Fibroblast of the aortic adventitia (primary cell): ENCODE data around the gene GRAMD1B. TPM values are rescaled to one million over a fixed set of nuclear protein-coding genes. Genes with fewer than 3 reads are reported as not detected.

Source experiments
- DNase-seq: peaks from one replicate; pipeline ENCODE4 v3.0.0-alpha.2; 2010; ENCODE audit warnings: low read depth
- H3K4me3 ChIP-seq: 2 replicates; pipeline ENCODE4 v1.5.1; 2011; ENCODE audit warnings: low read depth, mild to moderate bottlenecking, control low read depth, low read length, moderate library complexity
- total RNA-seq: library from RNA; depleted of rRNA; stranded (reverse); fragments of >200 nt; gene quantifications from 2 replicates; pipeline ENCODE4 v1.2.3, GENCODE V29; 2012; ENCODE audit warnings: low replicate concordance
- TF ChIP-seq, protein P1 (sequence below): IDR thresholded peaks from 2 replicates; pipeline ENCODE4 v1.5.1; 2011; ENCODE audit warnings: mild to moderate bottlenecking, low read length, control low read depth, inconsistent platforms; ENCODE audit not compliant: insufficient read depth

GRAMD1B gene
- total RNA-seq, 1 donor: 11.0 TPM

DNA sequence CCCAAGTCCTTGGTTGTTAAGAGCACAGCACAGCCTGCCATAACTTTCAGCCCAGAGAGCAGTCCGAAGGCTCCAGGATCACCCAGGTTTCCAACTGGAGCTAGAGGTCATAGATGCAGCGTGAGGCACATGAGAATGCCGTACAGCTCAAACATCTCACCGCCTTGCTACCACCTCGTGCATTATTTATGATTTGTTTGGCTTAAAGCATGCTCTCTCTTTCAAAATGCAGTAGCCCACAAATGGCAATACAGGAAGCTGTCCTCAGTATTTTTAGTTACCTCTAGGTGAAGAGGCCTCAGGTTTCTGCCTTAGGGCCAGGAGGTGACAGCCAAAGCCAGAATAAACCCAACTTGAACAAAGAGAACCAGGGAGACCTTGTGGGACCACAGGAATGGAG, 210.0 kb downstream of the GRAMD1B start:
- no peak for DNase-seq
- TF ChIP-seq, protein P1, sequence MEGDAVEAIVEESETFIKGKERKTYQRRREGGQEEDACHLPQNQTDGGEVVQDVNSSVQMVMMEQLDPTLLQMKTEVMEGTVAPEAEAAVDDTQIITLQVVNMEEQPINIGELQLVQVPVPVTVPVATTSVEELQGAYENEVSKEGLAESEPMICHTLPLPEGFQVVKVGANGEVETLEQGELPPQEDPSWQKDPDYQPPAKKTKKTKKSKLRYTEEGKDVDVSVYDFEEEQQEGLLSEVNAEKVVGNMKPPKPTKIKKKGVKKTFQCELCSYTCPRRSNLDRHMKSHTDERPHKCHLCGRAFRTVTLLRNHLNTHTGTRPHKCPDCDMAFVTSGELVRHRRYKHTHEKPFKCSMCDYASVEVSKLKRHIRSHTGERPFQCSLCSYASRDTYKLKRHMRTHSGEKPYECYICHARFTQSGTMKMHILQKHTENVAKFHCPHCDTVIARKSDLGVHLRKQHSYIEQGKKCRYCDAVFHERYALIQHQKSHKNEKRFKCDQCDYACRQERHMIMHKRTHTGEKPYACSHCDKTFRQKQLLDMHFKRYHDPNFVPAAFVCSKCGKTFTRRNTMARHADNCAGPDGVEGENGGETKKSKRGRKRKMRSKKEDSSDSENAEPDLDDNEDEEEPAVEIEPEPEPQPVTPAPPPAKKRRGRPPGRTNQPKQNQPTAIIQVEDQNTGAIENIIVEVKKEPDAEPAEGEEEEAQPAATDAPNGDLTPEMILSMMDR: no peak
- no peak overlapping the region for H3K4me3 ChIP-seq

DNA sequence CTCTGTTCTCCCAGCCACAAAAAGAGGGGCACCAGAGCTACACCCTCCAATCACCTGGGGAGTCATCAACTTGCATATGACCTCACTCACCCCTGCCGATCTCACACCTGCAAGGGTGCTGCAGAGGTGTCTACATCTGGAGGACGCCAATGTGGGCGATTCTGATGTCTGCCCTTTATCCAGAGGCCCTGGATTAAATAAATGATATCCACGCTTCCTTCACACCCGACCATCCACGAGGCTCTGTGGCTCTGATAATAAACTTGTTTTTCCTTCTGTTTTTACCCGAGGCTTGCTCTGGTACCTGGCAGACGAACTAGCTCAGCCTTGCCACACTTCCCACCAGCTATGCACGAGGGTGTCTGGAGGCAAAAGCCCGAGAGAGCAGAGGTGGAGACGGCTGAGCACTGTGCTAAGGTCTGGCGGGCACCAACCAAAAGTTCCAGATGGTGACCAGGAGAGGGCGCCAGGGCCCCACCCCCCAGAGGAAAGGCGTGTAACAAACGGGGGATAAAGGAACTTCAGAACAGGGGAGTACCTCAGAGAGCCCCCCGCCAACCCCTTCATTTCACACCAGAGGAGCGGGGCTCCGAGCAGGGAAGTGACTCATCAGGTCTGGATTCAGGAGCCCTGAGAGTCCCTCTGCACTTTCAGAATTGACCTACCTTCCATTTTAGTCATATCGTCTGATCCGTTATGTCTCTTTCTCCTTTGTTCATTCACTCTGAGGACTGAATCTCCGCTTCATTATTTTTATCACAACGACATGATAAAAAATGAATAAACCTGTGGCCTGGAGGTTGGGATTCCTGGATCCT, 210.8 kb downstream of the GRAMD1B start:
- DNase-seq: peak; percentile 45
- TF ChIP-seq, protein P1: peak; percentile 89
- no peak overlapping the region for H3K4me3 ChIP-seq

DNA sequence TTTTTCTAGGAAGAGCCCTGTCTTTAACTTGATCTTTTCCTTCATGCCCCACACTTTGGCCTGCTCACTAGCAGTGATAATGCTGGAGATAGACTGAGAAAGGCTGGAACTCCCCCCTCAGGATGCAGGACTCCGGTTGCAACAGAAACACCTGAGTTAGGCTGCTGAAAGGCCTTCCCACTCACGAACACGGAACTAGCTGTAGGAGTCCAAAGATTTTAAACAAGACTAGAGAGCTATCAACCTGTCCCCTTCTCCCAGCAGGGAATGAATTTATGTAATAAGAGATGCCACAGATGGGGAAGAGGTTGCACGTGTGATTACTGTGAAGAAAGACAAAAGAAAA, 211.4 kb downstream of the GRAMD1B start:
- TF ChIP-seq, protein P1: no peak
- no peak overlapping the region for H3K4me3 ChIP-seq
- DNase-seq: no peak

DNA sequence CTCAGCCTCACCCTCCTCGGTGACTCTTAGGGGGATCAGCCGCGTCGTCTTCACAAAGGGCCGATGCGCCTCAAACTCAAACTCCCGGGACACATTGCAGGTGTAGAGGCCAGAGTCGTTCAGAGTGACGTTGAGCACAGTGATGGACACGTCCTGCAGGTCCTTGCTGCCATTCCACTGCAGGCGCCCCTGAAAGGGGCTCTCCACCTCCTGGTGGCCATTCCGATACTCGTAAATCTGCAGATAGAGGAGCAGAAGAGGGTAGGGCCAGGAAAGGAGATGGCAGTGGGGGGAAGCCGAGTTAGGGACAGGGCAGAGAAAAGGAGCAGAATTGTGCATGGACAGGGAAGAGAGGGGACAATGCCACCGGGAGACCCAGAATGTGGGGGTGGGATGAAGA, 212.4 kb downstream of the GRAMD1B start:
- TF ChIP-seq, protein P1: no peak
- DNase-seq: no peak
- H3K4me3 ChIP-seq: no peak overlapping the region

DNA sequence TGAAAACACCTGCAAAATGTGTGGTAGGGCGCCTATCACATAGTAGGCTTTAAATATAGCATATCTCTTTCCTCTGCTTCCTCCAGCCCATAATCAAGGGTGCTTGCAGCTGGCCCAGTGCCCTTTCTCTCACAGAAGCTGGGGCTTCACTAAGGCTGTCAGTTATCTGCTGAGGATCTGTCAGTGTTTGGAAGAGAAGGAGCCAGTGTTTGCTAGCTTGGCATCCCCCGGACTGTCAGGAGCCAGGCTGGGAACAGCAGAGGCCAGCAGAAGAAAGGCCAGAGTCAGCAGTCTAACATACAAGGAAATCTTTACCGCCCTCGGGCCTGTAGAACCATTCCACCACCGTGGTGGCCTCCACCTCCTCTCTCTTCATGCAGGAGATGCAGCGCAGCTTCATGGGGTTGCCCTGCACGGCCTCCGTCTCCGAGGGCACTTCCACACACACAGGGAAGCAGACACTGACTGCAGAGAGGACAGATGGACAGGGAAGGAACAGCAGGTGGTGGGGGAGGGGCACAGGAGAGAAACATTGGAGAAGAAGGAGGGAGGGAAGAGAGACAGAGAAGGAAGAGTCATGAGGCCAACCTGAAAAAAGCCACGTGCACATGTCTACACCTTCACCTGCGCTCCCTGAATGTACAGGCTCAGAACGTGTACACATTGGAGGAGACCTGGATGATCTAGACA, 215.4 kb downstream of the GRAMD1B start:
- TF ChIP-seq, protein P1: no peak
- DNase-seq: no peak
- H3K4me3 ChIP-seq: no peak overlapping the region

DNA sequence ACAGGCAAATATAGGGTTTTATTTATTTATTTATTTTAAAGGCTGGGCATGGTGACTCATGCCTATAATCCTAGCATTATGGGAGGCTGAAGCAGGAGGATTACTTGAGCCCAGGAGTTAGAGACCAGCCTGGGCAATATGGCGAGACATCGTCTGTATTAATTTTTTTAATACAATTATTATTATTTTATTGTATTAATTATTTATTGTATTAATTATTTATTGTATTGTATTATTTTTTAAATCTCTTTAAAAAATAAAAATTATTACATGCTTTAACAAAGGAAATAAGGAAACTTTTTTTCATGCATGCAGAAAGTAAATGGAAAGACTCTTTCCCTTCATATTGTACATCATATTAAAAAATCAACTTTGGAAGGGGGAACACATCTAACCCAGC, 220.8 kb downstream of the GRAMD1B start:
- H3K4me3 ChIP-seq: no peak overlapping the region
- DNase-seq: no peak
- TF ChIP-seq, protein P1: no peak

DNA sequence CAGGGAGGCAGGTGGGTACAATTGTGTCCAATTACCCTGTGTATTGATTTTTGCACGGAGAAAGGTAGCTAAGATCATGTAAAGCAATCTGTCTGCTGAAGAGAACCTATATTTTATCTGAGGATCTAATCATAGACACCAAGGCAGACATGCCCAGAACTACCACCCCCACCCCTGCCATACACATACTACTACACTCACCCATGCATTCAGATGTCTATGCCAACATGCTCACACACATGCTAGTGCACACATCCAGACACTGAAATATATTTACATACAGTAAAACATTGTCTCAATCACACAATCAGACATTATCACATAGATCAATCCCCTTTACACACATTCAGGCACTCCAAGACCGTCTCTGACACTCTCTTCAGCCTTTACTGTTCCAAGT, 222.5 kb downstream of the GRAMD1B start:
- DNase-seq: no peak
- TF ChIP-seq, protein P1: no peak
- H3K4me3 ChIP-seq: no peak overlapping the region
